ENCODE data around the gene RXFP1.

RXFP1 gene

DNA sequence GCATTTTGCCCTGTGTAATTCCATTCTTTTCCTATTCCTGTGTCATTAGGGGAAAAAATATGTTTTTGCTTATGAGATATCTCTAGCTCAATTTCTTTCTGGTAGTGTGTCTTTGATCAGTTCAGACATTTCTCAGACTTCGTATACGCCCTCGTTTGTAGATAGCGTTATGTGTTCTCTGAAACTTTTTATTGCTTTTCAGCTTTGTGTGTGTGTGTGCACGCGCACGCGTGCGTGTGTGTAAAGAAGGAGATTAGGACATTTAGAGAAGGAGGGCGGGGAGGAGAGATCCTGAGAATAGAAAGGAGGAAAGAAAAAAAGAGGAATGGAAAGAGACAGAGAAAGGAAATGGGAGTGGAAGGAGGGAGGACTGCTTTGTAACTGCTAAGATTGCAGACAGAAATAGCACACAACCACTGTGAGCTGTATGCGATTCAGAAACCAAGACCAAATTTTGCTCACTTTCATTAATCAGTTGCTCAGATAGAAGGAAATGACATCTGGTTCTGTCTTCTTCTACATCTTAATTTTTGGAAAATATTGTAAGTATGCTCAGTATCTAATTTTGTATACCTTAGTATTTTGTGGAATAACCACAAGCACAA is at the start of gene RXFP1:
Gene RXFP1 (plus strand): TSS at position 399 of the 605 bp plus-strand sequence. CDS start 95 bp downstream, at position 494.
- DNase-seq = no peak

DNA sequence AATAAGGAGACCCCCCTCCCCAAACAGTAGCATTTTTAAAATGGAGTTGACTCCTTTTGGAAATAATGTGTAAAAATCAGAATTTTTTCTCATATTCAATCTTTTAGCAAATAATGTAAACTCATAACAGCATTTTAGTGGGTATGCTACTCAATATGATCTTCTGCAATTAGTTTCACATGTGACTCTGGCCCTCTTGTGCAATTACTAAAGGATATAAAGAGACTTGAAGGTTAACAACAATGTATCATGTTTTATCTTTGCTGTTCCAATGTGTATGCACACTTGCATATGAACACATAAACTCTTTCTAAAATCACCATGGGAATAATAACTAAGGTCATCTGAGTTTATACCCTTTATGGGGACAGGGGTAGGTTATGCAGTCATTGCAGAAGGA is 39.9 kb upstream of the RXFP1 start:
- DNase-seq = no peak

DNA sequence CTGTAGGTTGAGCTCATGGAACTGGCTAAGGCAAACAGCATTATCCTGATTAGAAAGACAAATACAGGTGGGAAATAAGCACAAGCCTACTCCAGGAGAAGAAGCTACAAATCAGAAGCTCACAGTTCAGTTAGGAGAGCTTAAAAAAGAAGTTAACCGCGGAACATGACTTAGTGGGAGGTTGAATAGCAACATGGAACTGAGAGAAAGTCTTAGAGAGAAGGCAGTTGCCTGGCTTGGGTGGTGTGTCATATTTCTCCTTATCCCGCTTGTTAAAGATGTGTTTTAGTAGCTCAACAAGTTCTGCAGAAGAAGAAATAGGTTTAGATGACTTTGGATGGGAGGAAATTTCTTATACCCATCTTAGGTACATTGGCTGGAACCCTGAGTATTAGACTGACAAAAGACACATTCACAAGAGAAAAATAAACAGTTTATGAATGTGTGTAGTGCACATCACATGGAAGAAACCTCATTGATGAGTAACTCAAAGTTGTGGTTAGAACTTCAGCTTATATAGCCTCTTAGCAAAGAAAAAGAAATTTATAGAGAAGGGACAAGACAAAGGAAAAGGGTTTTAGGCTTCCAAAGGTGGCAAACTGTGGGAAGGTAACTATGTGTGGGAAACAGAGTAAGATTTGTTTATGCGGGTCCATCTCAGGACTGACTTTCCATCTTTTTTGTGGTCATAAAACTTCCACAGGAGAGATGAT is 37.4 kb upstream of the RXFP1 start:
- DNase-seq = peak; percentile 55

DNA sequence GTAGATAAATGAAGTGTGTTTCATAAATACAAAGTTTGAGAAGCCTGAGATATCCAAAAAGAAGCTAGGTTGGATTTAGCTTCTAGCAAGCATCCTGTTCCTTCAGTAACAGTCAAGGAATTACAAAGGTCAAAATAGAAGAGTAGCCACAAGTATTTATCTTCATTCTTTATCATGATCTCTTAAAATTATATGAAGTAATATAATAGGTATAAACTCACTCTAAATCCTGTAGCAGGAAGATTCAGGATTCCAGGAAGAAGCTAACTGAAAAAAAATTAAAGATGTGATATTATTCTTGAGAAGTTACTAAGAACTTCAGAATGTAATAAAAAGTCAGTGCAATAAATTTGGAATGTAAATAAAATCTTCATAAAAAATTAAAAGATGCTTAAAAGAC is 31.1 kb upstream of the RXFP1 start:
- no peak for DNase-seq

DNA sequence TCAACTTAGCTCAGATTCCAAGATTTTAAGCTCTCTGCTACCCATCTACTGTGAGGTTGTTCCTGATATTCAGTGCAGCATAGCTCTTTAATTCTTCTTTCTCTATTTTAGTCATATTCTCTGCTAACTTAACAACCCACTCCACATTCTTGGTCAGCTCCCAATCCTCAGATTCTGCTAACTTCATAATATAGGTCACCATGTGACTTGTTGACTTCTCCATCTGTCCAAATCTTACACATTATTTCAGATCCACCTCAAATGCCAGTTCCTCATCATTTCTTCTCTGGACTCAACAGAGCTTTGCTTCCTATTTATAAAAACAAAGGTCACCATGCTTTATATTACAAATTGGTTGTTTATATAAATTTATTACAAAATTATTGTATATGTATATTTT is 29.3 kb upstream of the RXFP1 start:
- DNase-seq = no peak

DNA sequence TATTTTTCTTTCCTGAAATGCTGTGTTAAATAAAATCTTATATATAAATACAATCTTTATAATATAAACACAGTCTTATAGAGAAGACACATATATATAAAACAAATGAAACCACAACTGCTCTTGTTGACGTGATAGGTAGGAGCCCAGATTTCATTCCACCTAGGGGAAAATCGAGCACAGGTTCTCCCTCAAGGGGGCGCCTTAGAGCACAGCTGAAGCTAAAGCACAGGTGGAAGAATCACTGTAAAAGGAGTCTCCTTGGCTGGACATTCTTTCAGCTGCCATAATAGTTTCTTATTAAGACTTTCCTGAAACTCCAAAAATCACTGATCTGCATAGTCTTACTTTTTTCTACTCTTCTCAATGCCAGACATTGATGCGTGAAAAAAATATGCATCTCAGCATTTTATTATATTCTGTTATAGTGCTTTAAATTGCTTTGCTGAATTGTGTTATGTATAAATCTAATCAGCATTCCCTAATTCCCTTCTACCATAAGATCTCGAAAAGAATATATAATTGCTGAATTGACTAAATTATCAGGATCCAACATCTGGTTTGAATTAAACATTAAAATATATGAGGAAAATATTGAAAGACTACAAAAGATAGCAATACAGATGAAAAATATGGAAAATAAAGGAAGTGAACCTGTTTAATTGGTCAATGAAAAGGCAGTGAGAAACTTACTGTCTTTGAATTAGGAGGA is 25.5 kb upstream of the RXFP1 start:
- DNase-seq = no peak

DNA sequence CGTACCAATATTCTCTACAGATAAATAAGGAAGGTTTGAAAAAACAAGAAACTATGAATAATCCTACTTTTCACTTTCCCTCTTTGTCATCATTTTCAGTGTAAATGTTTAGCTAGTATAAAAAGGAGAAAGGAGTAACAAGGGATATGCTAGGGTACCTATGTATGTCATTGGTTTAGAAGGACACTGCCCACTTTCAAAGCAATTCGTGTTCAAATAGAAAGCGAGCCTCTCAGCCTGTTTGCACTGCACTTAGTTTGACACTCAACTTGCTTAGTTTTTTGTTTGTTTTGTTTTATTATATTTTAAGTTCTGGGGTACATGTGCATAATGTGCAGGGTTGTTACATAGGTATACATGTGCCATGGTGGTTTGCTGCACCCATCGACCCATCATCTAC is 21.6 kb upstream of the RXFP1 start:
- DNase-seq = no peak

DNA sequence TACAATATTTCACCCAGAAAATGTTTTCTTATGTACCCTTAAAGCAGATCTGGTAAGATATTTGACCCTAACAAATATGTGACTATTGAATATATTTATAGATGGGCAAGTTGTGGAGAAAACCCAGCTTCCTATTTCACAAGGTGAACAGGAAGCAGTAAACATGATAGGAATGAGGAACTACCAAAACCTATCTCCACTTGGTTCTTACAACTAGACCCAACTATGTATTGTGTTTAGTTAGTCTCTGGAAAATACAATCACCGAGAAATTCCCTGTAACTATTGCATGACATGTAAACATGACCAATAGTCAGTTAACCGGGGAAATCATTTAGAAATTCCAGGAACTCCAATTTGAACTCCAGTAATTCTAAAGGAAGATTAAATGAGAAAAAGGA is 8.4 kb upstream of the RXFP1 start:
- DNase-seq = no peak

DNA sequence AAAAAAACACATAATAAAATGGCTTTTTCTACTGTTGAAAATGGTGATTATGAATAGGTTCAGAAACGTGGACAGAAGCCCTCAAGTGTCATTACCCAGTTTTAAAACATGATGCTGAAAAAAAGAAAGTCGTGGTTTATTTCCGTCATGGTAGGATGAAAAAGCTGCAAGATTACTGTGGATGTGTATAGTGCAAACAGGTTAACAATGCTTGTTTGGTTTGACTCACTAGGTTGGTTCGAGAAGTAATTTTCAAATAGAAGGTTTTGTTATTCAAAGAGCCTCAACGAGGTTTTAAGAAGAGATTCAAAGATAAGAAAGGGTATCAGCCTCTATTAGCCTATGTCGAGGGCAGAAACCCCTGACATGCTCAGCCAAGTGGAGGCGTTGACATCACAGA is 2.5 kb upstream of the RXFP1 start:
- no peak for DNase-seq

DNA sequence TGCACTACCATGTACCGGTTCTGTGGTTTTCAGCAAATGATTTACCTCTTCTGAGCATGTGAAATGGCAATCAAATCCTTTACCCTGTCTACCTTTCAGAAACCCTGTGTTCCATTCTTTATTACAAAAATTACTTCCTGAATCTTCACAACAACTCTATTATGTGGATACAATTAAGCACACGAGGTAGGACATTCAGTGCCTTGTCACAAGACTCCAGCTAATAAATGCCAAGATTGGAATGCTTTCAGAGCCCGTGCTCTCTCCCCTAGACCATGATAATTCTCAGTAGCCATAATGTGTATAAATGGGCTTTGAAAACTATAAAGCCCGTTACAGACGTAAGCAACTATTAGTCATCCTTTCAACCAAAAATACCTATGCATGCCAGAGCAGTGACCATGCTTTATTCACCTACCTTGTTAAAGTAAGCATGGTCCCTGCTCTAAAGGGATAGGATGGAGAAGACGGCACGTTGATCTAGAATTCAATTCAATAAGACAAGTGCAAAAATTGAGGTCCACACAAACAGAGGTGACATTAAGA is 2.4 kb downstream of the RXFP1 start:
- no peak for DNase-seq

DNA sequence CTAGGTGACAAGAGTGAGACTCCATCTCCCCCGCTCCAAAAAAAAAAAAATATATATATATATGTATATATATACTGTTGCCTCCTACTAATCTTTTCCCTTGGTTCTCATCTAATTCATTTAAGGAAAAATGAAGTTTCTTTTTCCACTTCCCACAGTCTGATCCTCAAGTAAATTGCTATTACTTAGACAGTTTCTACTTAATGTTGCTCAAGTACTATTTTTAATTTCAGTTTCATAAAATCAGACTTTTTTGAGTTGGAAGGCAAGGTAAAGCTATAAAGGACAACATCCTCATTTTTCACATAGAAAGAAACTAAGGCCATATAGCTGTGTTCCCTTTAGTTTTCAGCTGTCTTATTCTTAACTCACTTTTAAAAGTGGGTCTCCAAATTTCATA is 5.8 kb downstream of the RXFP1 start:
- DNase-seq = no peak

DNA sequence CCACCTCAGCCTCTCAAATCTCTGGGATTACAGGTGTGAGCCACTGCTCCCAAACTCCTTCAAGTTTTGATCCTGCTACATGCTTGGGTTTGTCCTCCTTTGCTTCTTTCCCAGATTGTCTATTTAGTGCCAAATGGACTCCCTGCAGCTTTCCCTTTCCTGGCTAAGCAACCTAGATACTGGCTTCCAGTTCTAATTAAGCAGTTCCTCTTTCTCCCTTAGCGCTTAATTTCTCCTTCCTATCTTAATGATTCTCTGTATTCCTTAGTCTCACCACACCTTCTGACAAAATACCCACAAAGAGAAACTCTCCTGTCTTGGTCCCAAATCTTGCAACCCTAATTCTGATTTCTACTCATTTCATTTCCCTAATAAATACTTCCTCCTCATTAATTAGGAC is 7.8 kb downstream of the RXFP1 start:
- no peak for DNase-seq

DNA sequence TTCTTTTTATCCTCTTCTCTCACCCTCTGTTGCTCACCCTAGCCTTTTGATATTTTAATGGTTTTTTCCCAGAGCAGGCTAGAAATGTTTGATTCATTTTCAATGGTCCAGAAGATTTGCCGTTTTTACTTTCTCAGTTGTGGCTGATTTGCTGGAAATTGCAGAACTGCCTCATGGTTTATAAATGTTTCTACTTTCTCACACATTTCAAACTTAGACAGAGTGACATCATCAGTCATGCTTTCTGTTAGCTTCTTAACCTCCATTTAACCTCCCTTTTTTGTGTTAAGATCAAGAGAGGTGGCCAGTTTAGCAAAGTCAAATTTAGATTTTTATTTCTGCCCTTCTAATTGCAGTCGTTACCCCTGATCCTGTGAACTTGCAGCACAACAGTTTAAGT is 8.7 kb downstream of the RXFP1 start:
- DNase-seq = no peak

DNA sequence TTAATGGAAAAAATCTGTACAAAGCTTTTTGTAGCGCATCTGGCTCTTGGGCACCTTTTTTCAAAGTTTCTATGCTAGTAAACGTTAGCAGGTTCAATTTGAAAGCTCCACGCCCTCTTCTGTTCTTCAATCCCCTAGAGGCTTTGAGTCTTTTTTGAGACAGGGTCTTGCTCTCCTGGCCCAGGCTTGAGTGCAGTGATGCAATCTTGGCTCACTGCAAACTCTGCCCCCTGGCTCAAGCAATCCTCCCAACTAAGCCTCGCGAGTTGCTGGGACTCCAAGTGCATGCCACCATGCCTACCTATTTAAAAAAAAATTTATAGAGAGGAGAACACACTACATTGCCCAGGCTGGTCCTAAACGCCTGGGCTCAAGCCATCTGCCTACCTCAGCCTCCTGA is 9.2 kb downstream of the RXFP1 start:
- no peak for DNase-seq

DNA sequence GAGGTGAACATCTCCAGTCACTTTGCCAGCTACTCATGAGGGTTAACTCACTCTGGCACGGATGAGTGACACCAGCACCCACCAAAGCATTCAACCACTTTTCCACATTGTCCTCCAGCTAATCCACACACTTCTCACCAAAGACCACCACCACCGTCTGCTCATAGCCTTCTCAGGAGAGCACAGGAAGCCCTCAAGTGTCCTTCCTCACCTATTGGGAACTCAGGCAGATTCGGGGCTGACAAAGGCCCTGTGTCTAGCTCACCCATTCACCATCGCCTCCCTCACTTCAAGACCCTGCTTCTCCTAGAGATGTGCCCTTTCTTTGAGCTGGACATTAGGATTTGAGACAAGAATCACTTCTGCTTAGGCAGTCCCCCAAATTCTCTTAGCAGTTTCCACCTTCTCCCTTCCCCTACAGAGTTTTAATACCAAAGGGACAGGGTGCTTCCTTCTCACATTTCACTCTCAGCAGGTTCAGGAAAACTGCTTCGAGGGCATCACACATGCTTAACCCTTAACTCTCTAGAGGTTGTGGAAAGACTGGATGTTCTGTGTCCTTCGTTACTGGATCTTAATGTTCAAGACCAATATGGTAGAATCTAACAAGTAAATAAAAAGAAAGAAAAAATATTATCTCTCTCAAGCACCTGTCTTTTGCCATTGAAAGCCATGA is 11.0 kb downstream of the RXFP1 start:
- DNase-seq = no peak

DNA sequence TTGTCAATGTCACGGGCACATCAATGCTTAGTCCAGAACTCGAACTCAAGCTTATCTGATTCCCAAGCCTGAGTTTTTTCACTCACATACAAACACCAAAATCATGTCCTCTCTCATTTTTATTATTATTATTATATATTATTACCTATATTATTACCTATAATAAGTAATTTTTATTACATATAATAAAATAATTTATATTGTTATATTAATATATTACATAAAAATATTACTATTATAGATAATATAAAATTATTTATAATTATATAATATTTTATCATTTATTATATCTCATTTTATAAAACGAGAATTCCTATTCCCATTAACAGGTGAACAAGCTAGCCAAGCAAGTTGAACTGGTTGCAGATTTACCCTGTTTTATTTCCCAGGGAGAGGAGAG is 13.0 kb downstream of the RXFP1 start:
- no peak for DNase-seq

DNA sequence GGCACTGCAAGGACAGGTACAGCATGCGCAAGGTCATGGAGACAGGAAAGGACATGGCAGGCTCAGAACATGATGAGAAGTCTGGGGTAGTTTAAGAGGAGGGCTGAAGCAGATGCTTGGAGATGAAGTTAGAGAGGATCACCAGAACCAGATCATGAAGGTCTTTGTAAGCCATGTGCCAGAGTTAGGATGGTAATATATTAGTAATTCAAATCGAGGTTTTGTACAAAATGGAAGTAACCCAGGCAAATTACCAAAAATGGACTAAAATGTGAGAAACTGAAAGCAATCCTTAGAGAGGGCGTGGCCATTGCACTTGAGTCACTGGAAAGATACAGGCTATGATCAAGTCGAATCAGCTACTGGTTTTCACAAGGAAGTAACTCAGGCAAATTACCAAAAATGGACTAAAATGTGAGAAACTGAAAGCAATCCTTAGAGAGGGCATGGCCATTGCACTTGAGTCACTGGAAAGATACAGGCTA is 13.5 kb downstream of the RXFP1 start:
- peak; percentile 71 for DNase-seq

DNA sequence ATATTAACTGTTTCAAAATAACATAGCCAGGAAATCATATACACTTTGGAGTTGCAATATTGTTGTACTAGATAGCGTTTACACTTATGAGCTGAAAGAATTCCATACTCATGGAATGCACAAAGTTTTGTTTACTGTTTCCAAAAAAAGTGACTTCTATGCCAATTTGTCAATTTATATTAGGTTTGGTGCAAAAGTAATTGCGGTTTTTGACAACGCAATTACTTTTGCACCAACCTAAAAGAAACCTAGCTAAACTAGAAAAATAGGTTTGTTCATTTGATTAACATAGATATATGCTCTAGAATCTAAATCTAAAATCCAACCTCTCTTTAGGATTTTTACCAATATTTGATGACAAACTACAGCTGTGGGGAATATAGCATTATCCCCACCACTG is 15.2 kb downstream of the RXFP1 start:
- no peak for DNase-seq

DNA sequence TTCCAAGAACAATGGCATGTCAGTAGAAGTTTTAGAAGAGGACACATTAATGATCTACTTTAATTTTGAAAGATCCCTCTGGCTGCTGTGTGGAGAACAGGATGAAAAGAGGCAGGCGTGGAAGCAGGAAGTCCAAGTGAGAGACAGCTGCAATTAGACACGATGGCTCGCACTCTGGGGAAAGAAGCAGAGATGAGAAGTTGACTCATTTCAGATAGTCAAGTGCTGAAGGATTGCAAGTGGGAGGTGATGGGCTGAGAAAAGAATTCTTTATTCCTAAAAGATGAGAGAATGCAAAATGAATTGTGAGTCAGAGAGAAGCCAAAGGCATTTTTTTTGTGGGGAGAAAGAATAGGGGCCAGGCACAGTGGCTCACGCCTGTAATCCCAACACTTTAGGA is 16.5 kb downstream of the RXFP1 start:
- DNase-seq = no peak

DNA sequence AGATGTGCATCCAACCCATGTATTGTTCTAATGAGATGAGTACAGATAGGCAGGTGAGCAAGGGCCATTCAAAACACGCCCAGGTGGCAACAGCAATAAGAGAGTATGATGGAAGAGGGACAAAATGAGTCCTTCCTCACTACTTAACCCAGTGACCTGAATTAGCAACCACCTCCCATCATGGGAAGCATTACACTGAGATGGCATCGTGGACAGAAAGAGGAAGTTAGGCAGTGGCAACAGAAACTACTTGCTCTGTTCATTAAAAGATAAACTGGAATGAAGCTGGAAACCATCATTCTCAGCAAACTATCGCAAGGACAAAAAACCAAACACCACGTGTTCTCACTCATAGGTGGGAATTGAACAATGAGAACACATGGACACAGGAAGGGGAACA is 17.2 kb downstream of the RXFP1 start:
- no peak for DNase-seq

DNA sequence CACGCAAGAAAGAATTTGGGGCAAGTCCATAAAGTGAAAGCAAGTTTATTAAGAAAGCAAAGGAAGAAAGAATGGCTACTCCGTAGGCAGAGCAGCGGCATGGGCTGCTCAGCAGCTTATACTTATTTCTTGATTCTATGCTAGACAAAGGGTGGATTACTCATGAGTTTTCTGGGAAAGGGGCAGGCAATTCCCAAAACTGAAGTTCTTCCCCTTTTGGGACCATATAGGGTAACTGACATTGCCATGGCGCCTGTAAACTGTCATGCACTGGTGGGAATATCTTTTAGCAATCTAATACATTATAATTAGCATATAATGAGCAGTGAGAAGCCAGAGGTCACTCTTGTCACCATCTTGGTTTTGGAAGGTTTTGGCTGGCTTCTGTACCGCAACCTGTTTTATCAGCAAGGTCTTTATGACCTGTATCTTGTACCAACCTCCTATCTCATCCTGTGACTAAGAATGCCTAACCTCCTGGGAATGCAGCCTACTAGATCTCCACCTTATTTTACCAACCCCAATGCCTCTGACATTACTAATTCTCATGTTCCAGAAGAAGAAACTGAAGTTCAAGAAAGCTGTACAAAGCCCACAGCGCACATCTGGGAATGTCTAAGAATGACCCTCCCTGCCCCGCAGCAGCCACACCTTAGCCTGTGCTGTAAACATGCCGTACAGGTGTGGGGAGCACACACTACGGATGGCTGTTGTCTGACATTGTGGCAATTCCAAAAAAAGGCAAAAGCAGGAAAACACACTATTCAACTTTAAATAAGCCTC is 18.6 kb downstream of the RXFP1 start:
- no peak for DNase-seq

DNA sequence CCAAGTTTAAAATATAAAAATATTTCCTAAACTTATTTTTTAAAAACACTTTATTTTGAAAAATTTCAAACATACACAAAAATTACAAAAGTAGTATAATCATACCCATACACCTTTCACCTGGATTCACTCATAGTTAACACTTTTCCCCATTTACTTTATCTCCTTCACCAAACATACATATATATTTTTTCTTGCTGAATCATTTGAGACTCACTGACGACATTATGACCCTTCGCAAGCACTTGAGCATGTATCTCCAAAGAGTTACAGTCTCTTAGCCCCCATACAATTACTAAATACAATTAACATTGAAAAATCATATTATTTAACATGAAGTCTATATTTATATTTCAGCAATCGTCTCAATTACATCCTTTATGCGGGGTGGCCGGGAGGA is 19.8 kb downstream of the RXFP1 start:
- DNase-seq = no peak

DNA sequence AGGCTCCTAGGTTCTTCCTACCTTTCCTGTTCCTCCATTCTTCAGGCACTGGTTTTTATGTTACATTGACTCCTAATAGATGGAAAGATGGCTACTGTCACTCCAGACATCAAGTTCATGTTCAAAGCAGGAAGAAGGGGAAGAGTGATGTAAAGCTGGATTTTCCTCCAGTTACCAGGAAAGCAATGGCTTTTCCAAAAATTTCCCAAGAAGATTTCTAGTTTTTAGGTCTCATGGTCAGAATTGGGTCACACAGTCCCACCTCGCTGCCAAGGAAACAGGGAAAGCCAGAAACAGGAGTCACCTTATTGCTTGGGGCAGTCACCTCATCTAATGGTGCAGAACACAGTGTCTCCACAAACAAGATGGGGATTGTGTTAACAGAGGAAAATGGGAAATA is 21.5 kb downstream of the RXFP1 start:
- DNase-seq = no peak

All from HCEC 1CT (cell line).